Esophagus muscularis mucosa (tissue), 4 donors: ENCODE results near the gene SOX1. TPM values are rescaled to one million over a fixed set of nuclear protein-coding genes. Genes with fewer than 3 reads are reported as not detected.

Experiments
- DNase-seq: peaks from one replicate; pipeline ENCODE4 v3.0.0-alpha.2; 2017; ENCODE audit errors: extremely low spot score
- H3K27ac ChIP-seq, 4 donors: fragments of 200-600 bp; sonication (generic); replicated peaks in 1 of 4; 1 replicate in 3 of 4; 2 replicates in 1 of 4; pipeline ENCODE4 v1.5.1; 2016 to 2019; ENCODE audit warnings: mild to moderate bottlenecking in 1 of 4
- H3K27me3 ChIP-seq, 4 donors: fragments of 200-600 bp; sonication (generic); one replicate each; pipeline versions ENCODE4 v1.5.1 to v1.6.0; 2016 to 2019
- H3K36me3 ChIP-seq, 4 donors: fragments of 200-600 bp; sonication (generic); one replicate each; pipeline ENCODE4 v1.5.1; 2016 to 2019
- H3K4me1 ChIP-seq, 4 donors: fragments of 200-600 bp; sonication (generic); one replicate each; pipeline ENCODE4 v1.5.1; 2016 to 2019
- H3K4me3 ChIP-seq, 4 donors: fragments of 200-600 bp; sonication (generic); 1 replicate in 2 of 4; 2 replicates in 2 of 4; pipeline ENCODE4 v1.5.1; 2016 to 2019; ENCODE audit warnings: mild to moderate bottlenecking in 4 of 4, moderate library complexity in 1 of 4
- H3K9me3 ChIP-seq, 4 donors: fragments of 200-600 bp; sonication (generic); 1 replicate in 3 of 4; 2 replicates in 1 of 4; pipeline ENCODE4 v1.5.1; 2016 to 2019
- CTCF ChIP-seq, 3 experiments: fragments of 200-600 bp in 2 of 3; fragments of 450-650 bp in 1 of 3; sonication (generic) in 2 of 3; IDR thresholded peaks; one replicate each; pipeline ENCODE4 v1.5.1; 2017 to 2019; ENCODE audit warnings: antibody characterized with exemption in 3 of 3, mild to moderate bottlenecking in 2 of 3, moderate library complexity in 1 of 3
- EP300 ChIP-seq: sonication (generic); formaldehyde crosslinking; IDR thresholded peaks from one replicate; pipeline ENCODE4 v1.6.1; 2017; ENCODE audit warnings: antibody characterized with exemption
- POLR2A ChIP-seq: fragments of 450-650 bp; IDR thresholded peaks from one replicate; pipeline ENCODE4 v1.6.1; 2017; ENCODE audit warnings: antibody characterized with exemption, moderate library complexity, mild to moderate bottlenecking, low read depth
- POLR2AphosphoS5 ChIP-seq, 2 donors: sonication (generic); formaldehyde crosslinking; IDR thresholded peaks; one replicate each; pipeline ENCODE4 v1.6.1; 2017; ENCODE audit warnings: antibody characterized with exemption in 2 of 2
- WGBS: methylation state at CpG from one replicate; pipeline ENCODE4 v1.1.5; 2018; 5-methylcytosine and 5-hydroxymethylcytosine counted together
- intact Hi-C: fragments of 100-400 bp; cut with DNase I; formaldehyde crosslinking; loops from one replicate; pipeline ENCODE4 v1.15.1; 2023
- total RNA-seq, 4 donors: library from RNA; depleted of rRNA; stranded (reverse); fragments of >200 nt; gene quantifications; one replicate each; pipeline versions ENCODE4 v1.1.0 to v1.2.1, GENCODE V29; 2016

SOX1 gene
- total RNA-seq, 4 donors from 2014 or later, result under 0.01 to 0.17 TPM; not detected in 2

DNA sequence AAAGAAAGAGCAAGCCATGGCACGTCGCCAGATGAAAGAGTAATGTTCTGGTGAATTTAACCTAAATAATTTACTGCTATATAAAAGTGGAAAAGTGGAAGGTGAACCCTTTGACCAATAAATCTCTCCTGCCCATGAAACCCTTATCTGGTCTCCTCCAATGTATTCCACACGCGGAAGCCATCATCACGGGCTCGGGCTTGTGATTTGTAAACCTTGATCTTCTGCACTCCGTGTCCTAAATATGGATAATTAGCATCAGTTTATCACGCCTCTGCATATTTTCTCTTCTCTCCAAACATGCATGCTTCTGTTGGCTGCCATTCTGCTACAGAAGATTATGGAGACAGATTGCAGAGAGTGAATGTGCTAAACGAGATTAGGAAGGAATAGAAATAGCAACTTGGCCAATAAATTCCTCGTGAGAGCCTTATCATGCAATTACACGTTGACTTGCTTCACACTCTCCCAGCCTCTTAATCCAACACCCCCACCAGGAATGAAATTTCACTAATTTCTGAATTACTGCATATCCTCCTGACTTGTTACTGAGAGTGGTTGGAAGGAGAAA lies 34.5 kb downstream of the SOX1 start:
- H3K4me3 ChIP-seq, result no peak overlapping the region
- 61% methylated on average over 11 of the region's 11 CpGs for WGBS
- no peaks in the 10 kb centered on the region for H3K9me3 ChIP-seq
- no peaks in the 10 kb centered on the region for H3K36me3 ChIP-seq
- DNase-seq, result peak; percentile 66
- H3K27ac ChIP-seq, result no peak overlapping the region
- intact Hi-C loops, result no loop called here
- no peak for TF ChIP-seq CTCF (IDR thresholded peaks at IDR 0.05)
- no peak for TF ChIP-seq EP300
- TF ChIP-seq POLR2AphosphoS5 (IDR thresholded peaks at IDR 0.05), result no peak
- TF ChIP-seq POLR2A, result no peak
- peaks cover 0 to 27% (median 23%) of the 10 kb centered on the region in 4 donors for H3K4me1 ChIP-seq
- H3K27me3 ChIP-seq, result peaks cover 0 to 80% (median 24%) of the 10 kb centered on the region in 4 donors

- no peaks in the 10 kb centered on the region for H3K9me3 ChIP-seq
- 33% methylated on average over 7 of the region's 7 CpGs for WGBS
- intact Hi-C loops, result no loop called here
- no peaks in the 10 kb centered on the region for H3K36me3 ChIP-seq
- H3K4me1 ChIP-seq, result peaks cover 0 to 27% (median 23%) of the 10 kb centered on the region in 4 donors
- H3K4me3 ChIP-seq, result no peak overlapping the region
- H3K27ac ChIP-seq, result no peak overlapping the region
- peak; percentile 81 for DNase-seq
- H3K27me3 ChIP-seq, result peaks cover 0 to 83% (median 26%) of the 10 kb centered on the region in 4 donors
- TF ChIP-seq POLR2AphosphoS5 (IDR thresholded peaks at IDR 0.05), result no peak
- TF ChIP-seq CTCF (IDR thresholded peaks at IDR 0.05), result no peak
- no peak for TF ChIP-seq EP300
- TF ChIP-seq POLR2A, result no peak
Measured at GRCh38 chr13:112102243-112102642, 35.3 kb downstream of the SOX1 start.

DNA sequence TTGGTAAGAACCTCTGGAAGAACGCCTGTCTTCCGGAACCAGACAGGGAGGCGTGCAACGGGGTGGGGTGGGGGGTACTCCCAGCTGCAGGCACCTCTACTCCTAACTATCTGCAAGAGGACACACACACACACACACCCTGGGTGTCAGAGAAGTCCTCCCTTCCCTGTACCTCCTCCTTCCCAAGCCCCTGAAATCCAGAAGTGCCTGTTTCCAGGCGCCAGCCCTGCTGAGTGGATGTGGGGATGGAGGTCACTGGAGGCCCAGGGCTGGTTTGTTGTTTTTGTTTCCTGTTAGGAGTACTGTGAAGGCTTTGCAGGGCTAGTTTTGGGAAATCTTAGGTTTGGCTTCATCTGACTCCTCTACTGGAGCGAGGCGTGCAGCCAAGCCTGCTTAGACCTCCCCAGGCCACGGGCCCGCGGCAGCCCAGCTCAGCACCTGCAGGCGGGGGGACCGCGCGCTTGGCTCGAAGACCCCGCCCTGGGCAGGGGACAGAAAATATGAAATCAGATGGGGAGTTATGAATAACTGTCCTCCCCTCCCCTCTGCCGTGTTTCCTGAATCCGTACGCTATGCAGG lies 36.4 kb downstream of the SOX1 start:
- H3K27ac ChIP-seq, result no peak overlapping the region
- intact Hi-C loops, result no loop called here
- peaks cover 0 to 27% (median 23%) of the 10 kb centered on the region in 4 donors for H3K4me1 ChIP-seq
- no peaks in the 10 kb centered on the region for H3K9me3 ChIP-seq
- TF ChIP-seq CTCF (IDR thresholded peaks at IDR 0.05) (no peak), EP300 (no peak)
- DNase-seq, result peak; percentile 34
- H3K27me3 ChIP-seq, result peaks cover 0 to 83% (median 28%) of the 10 kb centered on the region in 4 donors
- no peak overlapping the region for H3K4me3 ChIP-seq
- WGBS, result 22% methylated on average over 18 of the region's 19 CpGs
- H3K36me3 ChIP-seq, result no peaks in the 10 kb centered on the region

DNA sequence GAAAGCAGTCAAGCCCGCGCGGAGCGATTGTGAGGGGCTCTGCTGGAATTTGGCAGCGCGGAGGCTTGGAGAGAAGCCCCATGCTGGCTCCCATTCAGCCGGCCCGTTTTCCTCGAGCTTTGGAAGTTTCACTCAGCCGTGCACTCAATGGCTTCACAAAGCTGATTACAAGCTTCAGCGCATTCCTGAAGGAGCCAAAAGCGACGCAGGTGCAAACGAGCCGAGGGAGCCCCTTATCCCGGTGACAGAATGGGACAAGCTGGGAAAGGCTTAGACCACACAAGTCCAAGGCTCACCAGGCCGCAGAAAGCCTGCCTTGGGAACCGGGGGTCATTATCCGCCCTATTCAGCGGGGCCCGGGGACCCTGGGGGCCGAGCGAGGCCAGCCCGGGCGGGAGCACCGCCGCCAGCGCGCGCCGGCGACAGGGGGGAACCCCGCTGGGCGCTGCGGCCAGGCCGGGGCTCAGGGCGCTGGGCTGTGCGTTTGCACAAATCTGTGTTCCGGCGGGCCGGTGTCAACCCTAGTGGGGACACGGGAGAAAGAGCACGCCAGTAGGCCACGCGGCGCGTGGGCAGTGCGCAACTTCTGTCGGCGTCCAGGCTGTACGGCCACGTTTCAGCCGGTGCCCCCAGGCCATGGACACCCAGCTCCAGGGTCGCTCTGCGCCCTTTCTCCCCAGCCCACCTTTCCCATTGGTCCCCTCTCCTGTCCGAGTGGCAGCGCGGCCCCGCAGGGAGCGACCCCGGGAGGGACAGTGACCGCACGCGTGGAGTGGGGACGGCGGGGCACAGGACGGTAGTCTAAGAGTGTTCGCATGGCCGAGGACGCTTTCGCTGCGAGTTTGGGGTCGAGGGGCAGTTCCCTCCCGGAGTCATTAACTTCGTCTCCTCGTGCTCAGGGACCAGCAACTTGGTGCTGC lies 37.3 kb downstream of the SOX1 start:
- TF ChIP-seq EP300, result no peak
- TF ChIP-seq POLR2A, result no peak
- TF ChIP-seq CTCF (IDR thresholded peaks at IDR 0.05), result no peak
- no peak for TF ChIP-seq POLR2AphosphoS5 (IDR thresholded peaks at IDR 0.05)
- DNase-seq, result peak; percentile 80
- Histone ChIP-seq H3K27me3 (peaks cover 0 to 84% (median 30%) of the 10 kb centered on the region in 4 donors), H3K4me1 (peaks cover 0 to 27% (median 23%) of the 10 kb centered on the region in 4 donors), H3K9me3 (no peaks in the 10 kb centered on the region), H3K36me3 (no peaks in the 10 kb centered on the region), H3K27ac (no peak overlapping the region), H3K4me3 (no peak overlapping the region)
- 0% methylated on average over 10 of the region's 76 CpGs for WGBS
- intact Hi-C loops, result no loop called here
